HG03432 (cell line): Measurements from ENCODE around the gene S100A6.
A peak's percentile ranks its signal among the peaks of the same experiment; 100 is the strongest.
"Not testable (repeated sequence)": the region's sequence is repeated elsewhere in the genome, so short reads cannot be mapped to it uniquely, and the experiment has no call there.

Source experiments
- ATAC-seq: cut with Tn5 transposase; IDR thresholded peaks from one replicate; pipeline ENCODE4 v1.9.1; 2021; ENCODE audit warnings: mild to moderate bottlenecking, moderate library complexity; ENCODE audit not compliant: unreplicated experiment

The S100A6 gene

GRCh38 chr1:153532769-153533599, 2.8 kb downstream of the S100A6 start:
- ATAC-seq, result peak; percentile 39

GRCh38 chr1:153532181-153532580, 3.6 kb downstream of the S100A6 start:
- ATAC-seq, result no peak

GRCh38 chr1:153531638-153532037, 4.2 kb downstream of the S100A6 start:
- no peak for ATAC-seq

GRCh38 chr1:153527683-153528040, 8.1 kb downstream of the S100A6 start:
- no peak for ATAC-seq

GRCh38 chr1:153527023-153527682, 8.6 kb downstream of the S100A6 start:
- ATAC-seq, result no peak

GRCh38 chr1:153526132-153526543, 9.7 kb downstream of the S100A6 start:
- no peak for ATAC-seq

GRCh38 chr1:153525088-153525728, 10.6 kb downstream of the S100A6 start:
- ATAC-seq, result no peak

GRCh38 chr1:153522353-153523048, 13.3 kb downstream of the S100A6 start:
- ATAC-seq, result not testable (repeated sequence)

GRCh38 chr1:153521808-153522207, 14.0 kb downstream of the S100A6 start:
- ATAC-seq, result not testable (repeated sequence)

- ATAC-seq, result no peak
These were observed 14.8 kb downstream of the S100A6 start for GRCh38 chr1:153520818-153521476.

GRCh38 chr1:153520137-153520691, 15.6 kb downstream of the S100A6 start:
- ATAC-seq, result not testable (repeated sequence)

- ATAC-seq, result no peak
These were observed 16.5 kb downstream of the S100A6 start for GRCh38 chr1:153519242-153519641.

GRCh38 chr1:153515504-153516394, 20.0 kb downstream of the S100A6 start:
- no peak for ATAC-seq

GRCh38 chr1:153513666-153514065, 22.1 kb downstream of the S100A6 start:
- ATAC-seq, result no peak

GRCh38 chr1:153513023-153513422, 22.8 kb downstream of the S100A6 start:
- no peak for ATAC-seq

GRCh38 chr1:153510984-153511410, 24.8 kb downstream of the S100A6 start:
- ATAC-seq, result peak; percentile 49

GRCh38 chr1:153509729-153510354, 25.9 kb downstream of the S100A6 start:
- no peak for ATAC-seq

- ATAC-seq, result no peak
These were observed 26.8 kb downstream of the S100A6 start for GRCh38 chr1:153509036-153509435.
